Measurements from ENCODE around the gene NYAP2. TPM values are rescaled to one million over a fixed set of nuclear protein-coding genes. Genes with fewer than 3 reads are reported as not detected.

NYAP2 gene
- total RNA-seq, 2 experiments from 2014 or later, result not detected

GRCh38 chr2:225496568-225496967 lies 97.1 kb downstream of the NYAP2 start:
- intact Hi-C loops (cut with micrococcal nuclease), result no loop called here
- H3K27me3 Mint-ChIP-seq, result peaks cover 7% of the 10 kb centered on the region
- H3K4me3 Mint-ChIP-seq, result no peak overlapping the region
- POLR2A ChIA-PET, result no interaction called here
- H3K36me3 Mint-ChIP-seq, result no peaks in the 10 kb centered on the region
- H3K4me1 Mint-ChIP-seq (ENCODE audit: low read depth), result no peaks in the 10 kb centered on the region
- DNase-seq, result no peak
- H3K9me3 Mint-ChIP-seq, result no peaks in the 10 kb centered on the region
- CTCF ChIA-PET, result no interaction called here
- no peak overlapping the region for H3K27ac Mint-ChIP-seq

DNA sequence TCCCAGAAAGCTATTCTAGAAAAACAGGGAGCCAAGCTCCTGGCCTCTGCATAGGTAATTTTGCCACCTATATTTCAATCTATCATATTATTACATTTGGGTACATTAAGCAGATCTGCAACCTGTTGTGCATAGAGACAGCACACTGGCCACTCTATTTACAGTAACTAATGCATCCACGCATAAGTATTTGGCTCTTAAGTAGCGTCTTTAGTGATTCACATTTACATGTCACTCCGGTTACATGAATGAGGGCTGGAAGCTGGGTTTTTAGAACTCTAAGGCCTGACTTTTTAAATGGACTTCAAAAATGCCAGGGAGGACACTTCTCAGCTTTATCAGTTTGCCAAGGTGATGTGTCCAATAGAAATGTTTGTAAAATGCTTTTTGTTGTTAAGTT lies 97.7 kb downstream of the NYAP2 start:
- Mint-ChIP-seq H3K36me3 (no peaks in the 10 kb centered on the region), H3K27ac (no peak overlapping the region), H3K4me3 (no peak overlapping the region), H3K4me1 (ENCODE audit: low read depth) (no peaks in the 10 kb centered on the region), H3K27me3 (peaks cover 11% of the 10 kb centered on the region), H3K9me3 (no peaks in the 10 kb centered on the region)
- intact Hi-C loops (cut with micrococcal nuclease), result no loop called here
- ChIA-PET POLR2A (no interaction called here), CTCF (no interaction called here)
- DNase-seq, result no peak

DNA sequence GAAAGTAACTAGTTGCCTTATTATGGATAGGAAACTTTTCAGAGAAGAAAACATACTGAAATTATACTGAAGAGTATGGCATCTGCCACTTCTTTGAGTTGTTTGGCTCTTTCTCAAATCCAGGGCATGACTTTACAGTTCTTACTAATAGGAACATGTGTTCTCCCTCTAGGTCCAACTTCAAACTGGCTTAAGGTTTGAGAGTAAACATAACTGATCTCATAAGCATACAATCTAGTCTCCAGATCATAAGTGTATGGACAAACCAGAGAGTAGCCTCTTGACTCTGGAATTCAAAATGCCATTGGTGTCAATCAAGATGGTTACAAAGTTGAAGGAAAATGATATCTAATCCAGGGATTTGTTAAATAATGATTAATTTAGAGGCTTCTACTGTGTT lies 101.5 kb downstream of the NYAP2 start:
- H3K9me3 Mint-ChIP-seq, result no peaks in the 10 kb centered on the region
- H3K36me3 Mint-ChIP-seq, result no peaks in the 10 kb centered on the region
- no peak overlapping the region for H3K4me3 Mint-ChIP-seq
- no peaks in the 10 kb centered on the region for H3K4me1 Mint-ChIP-seq (ENCODE audit: low read depth)
- no peak for DNase-seq
- no peak overlapping the region for H3K27ac Mint-ChIP-seq
- ChIA-PET POLR2A (no interaction called here), CTCF (no interaction called here)
- H3K27me3 Mint-ChIP-seq, result peaks cover 10% of the 10 kb centered on the region
- intact Hi-C loops (cut with micrococcal nuclease), result no loop called here

DNA sequence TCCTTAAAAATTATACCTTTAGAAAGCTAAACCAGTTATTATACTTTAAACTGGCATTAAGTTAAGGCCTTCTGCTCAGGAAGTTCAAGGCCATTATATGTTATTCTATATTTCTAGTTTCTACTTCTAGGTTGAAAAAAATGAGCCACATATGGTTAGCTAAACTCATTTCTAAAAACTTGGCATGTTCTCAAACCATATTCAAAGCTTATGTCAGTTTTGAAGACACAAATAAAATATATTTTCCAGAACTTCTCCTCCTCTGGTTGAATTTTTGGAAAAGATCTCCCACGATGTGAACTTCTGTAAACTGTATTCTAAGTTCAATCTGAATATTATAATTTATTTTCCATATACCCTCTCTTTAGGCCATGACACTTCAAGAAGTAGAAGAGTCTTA lies 103.5 kb downstream of the NYAP2 start:
- Mint-ChIP-seq H3K4me1 (ENCODE audit: low read depth) (no peaks in the 10 kb centered on the region), H3K27ac (no peak overlapping the region), H3K4me3 (no peak overlapping the region), H3K36me3 (no peaks in the 10 kb centered on the region), H3K27me3 (peaks cover 10% of the 10 kb centered on the region), H3K9me3 (no peaks in the 10 kb centered on the region)
- ChIA-PET CTCF (no interaction called here), POLR2A (no interaction called here)
- DNase-seq, result no peak
- intact Hi-C loops (cut with micrococcal nuclease), result no loop called here

GRCh38 chr2:225510796-225511195 lies 111.3 kb downstream of the NYAP2 start:
- Mint-ChIP-seq H3K4me3 (no peak overlapping the region), H3K27me3 (no peaks in the 10 kb centered on the region), H3K4me1 (ENCODE audit: low read depth) (no peaks in the 10 kb centered on the region), H3K27ac (no peak overlapping the region), H3K9me3 (no peaks in the 10 kb centered on the region), H3K36me3 (no peaks in the 10 kb centered on the region)
- POLR2A ChIA-PET, result no interaction called here
- CTCF ChIA-PET, result no interaction called here
- intact Hi-C loops (cut with micrococcal nuclease), result no loop called here
- DNase-seq, result no peak

- Mint-ChIP-seq H3K27ac (no peak overlapping the region), H3K9me3 (no peaks in the 10 kb centered on the region), H3K36me3 (no peaks in the 10 kb centered on the region), H3K4me1 (ENCODE audit: low read depth) (no peaks in the 10 kb centered on the region), H3K27me3 (no peaks in the 10 kb centered on the region), H3K4me3 (no peak overlapping the region)
- intact Hi-C loops (cut with micrococcal nuclease), result no loop called here
- DNase-seq, result no peak
- POLR2A ChIA-PET, result no interaction called here
- CTCF ChIA-PET, result no interaction called here
Observed at GRCh38 chr2:225512469-225512868, 113.0 kb downstream of the NYAP2 start.

- Mint-ChIP-seq H3K27me3 (no peaks in the 10 kb centered on the region), H3K36me3 (no peaks in the 10 kb centered on the region), H3K4me1 (ENCODE audit: low read depth) (no peaks in the 10 kb centered on the region), H3K27ac (no peak overlapping the region), H3K9me3 (no peaks in the 10 kb centered on the region), H3K4me3 (no peak overlapping the region)
- DNase-seq, result no peak
- intact Hi-C loops (cut with micrococcal nuclease), result no loop called here
- CTCF ChIA-PET, result no interaction called here
- POLR2A ChIA-PET, result no interaction called here
Observed at GRCh38 chr2:225512876-225513540, 113.5 kb downstream of the NYAP2 start.

- ChIA-PET CTCF (no interaction called here), POLR2A (no interaction called here)
- no peaks in the 10 kb centered on the region for H3K9me3 Mint-ChIP-seq
- H3K4me3 Mint-ChIP-seq, result no peak overlapping the region
- H3K27me3 Mint-ChIP-seq, result no peaks in the 10 kb centered on the region
- no peaks in the 10 kb centered on the region for H3K4me1 Mint-ChIP-seq (ENCODE audit: low read depth)
- DNase-seq, result no peak
- H3K27ac Mint-ChIP-seq, result no peak overlapping the region
- H3K36me3 Mint-ChIP-seq, result no peaks in the 10 kb centered on the region
- intact Hi-C loops (cut with micrococcal nuclease), result no loop called here
Observed at GRCh38 chr2:225515033-225515432, 115.5 kb downstream of the NYAP2 start.

- no peaks in the 10 kb centered on the region for H3K4me1 Mint-ChIP-seq (ENCODE audit: low read depth)
- no peaks in the 10 kb centered on the region for H3K9me3 Mint-ChIP-seq
- peaks cover 8% of the 10 kb centered on the region for H3K27me3 Mint-ChIP-seq
- ChIA-PET CTCF (no interaction called here), POLR2A (no interaction called here)
- no peak overlapping the region for H3K27ac Mint-ChIP-seq
- H3K4me3 Mint-ChIP-seq, result no peak overlapping the region
- intact Hi-C loops (cut with micrococcal nuclease), result no loop called here
- no peaks in the 10 kb centered on the region for H3K36me3 Mint-ChIP-seq
- DNase-seq, result no peak
Observed at GRCh38 chr2:225526760-225527390, 127.4 kb downstream of the NYAP2 start.

GRCh38 chr2:225531559-225531958 lies 132.0 kb downstream of the NYAP2 start:
- no peaks in the 10 kb centered on the region for H3K4me1 Mint-ChIP-seq (ENCODE audit: low read depth)

GRCh38 chr2:225532096-225532495 lies 132.6 kb downstream of the NYAP2 start:
- ChIA-PET POLR2A (no interaction called here), CTCF (no interaction called here)
- H3K36me3 Mint-ChIP-seq, result no peaks in the 10 kb centered on the region
- H3K9me3 Mint-ChIP-seq, result no peaks in the 10 kb centered on the region
- no peaks in the 10 kb centered on the region for H3K27me3 Mint-ChIP-seq
- H3K4me1 Mint-ChIP-seq (ENCODE audit: low read depth), result no peaks in the 10 kb centered on the region
- no peak overlapping the region for H3K4me3 Mint-ChIP-seq
- no peak for DNase-seq
- intact Hi-C loops (cut with micrococcal nuclease), result no loop called here
- no peak overlapping the region for H3K27ac Mint-ChIP-seq

More at GRCh38 chr2:225531559-225531958, 132.0 kb downstream of the NYAP2 start:
- intact Hi-C loops (cut with micrococcal nuclease), result no loop called here
- DNase-seq, result no peak
- ChIA-PET CTCF (no interaction called here), POLR2A (no interaction called here)
- H3K27ac Mint-ChIP-seq, result no peak overlapping the region
- H3K27me3 Mint-ChIP-seq, result no peaks in the 10 kb centered on the region
- no peak overlapping the region for H3K4me3 Mint-ChIP-seq
- H3K36me3 Mint-ChIP-seq, result no peaks in the 10 kb centered on the region
- H3K9me3 Mint-ChIP-seq, result no peaks in the 10 kb centered on the region

GRCh38 chr2:225534037-225534436 lies 134.5 kb downstream of the NYAP2 start:
- ChIA-PET CTCF (no interaction called here), POLR2A (no interaction called here)
- H3K36me3 Mint-ChIP-seq, result no peaks in the 10 kb centered on the region
- DNase-seq, result no peak
- no peaks in the 10 kb centered on the region for H3K9me3 Mint-ChIP-seq
- H3K4me3 Mint-ChIP-seq, result no peak overlapping the region
- H3K27me3 Mint-ChIP-seq, result no peaks in the 10 kb centered on the region
- H3K4me1 Mint-ChIP-seq (ENCODE audit: low read depth), result no peaks in the 10 kb centered on the region
- no peak overlapping the region for H3K27ac Mint-ChIP-seq
- intact Hi-C loops (cut with micrococcal nuclease), result no loop called here

DNA sequence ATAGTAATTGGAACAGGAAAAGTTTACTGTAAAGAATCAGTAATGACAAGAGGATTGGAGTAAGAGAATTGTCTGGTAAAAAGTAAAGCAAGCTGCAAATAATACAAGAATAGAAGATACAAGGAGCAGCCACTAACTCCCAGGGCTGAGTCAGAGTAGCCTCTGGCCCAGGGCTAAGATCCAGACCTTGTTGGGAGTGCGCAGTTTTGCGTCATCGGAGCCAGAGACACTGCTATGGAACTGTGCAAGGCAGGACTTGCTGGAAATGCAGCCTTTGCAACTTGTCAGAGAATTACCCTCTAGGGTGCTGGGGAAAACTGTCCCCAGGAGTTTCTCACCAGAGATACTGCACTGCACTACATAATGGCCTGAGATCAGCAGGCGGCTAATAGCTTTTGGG lies 135.2 kb downstream of the NYAP2 start:
- no peaks in the 10 kb centered on the region for H3K9me3 Mint-ChIP-seq
- intact Hi-C loops (cut with micrococcal nuclease), result no loop called here
- no peaks in the 10 kb centered on the region for H3K36me3 Mint-ChIP-seq
- H3K27ac Mint-ChIP-seq, result no peak overlapping the region
- H3K4me1 Mint-ChIP-seq (ENCODE audit: low read depth), result no peaks in the 10 kb centered on the region
- H3K27me3 Mint-ChIP-seq, result no peaks in the 10 kb centered on the region
- ChIA-PET CTCF (no interaction called here), POLR2A (no interaction called here)
- no peak overlapping the region for H3K4me3 Mint-ChIP-seq
- no peak for DNase-seq
